DND-41 (cell line): Measurements from ENCODE around the gene TMOD3.

Experiments used
- ATAC-seq: fragments of 200-7000 bp; cut with Tn5 transposase; 3 replicates; pipeline ENCODE4 v1.9.1; 2021; ENCODE audit warnings: low read depth; ENCODE audit not compliant: insufficient read depth
- DNase-seq: peaks from one replicate; pipeline ENCODE4 v3.0.0-alpha.2; 2020
- H2AFZ ChIP-seq: 2 replicates; pipeline ENCODE4 v1.6.0; 2012; ENCODE audit warnings: low read depth, low read length
- H3K27ac ChIP-seq: 2 replicates; pipeline ENCODE4 v1.5.1; 2012; ENCODE audit warnings: low read length, inconsistent platforms
- H3K27me3 ChIP-seq: fragments of 200-600 bp; sonication (generic); 2 replicates; pipeline ENCODE4 v1.6.0; 2012; ENCODE audit warnings: low read length, mild to moderate bottlenecking, inconsistent platforms; ENCODE audit not compliant: insufficient read depth, poor library complexity
- H3K36me3 ChIP-seq: 2 replicates; pipeline ENCODE4 v1.5.1; 2012; ENCODE audit warnings: low read length, inconsistent platforms; ENCODE audit not compliant: insufficient read depth
- H3K4me1 ChIP-seq: 2 replicates; pipeline ENCODE4 v1.5.1; 2012; ENCODE audit warnings: mild to moderate bottlenecking, low read length; ENCODE audit not compliant: insufficient read depth
- H3K4me2 ChIP-seq: 2 replicates; pipeline ENCODE4 v1.6.0; 2012; ENCODE audit warnings: mild to moderate bottlenecking, moderate library complexity, low read length, inconsistent platforms; ENCODE audit not compliant: insufficient read depth
- H3K4me3 ChIP-seq, 2 experiments: fragments of 200-600 bp in 1 of 2; shearing (Covaris generic) in 1 of 2; 2 replicates each; pipeline ENCODE4 v1.5.1; 2012 to 2016; ENCODE audit warnings: inconsistent platforms in 2 of 2, low read length in 2 of 2, mild to moderate bottlenecking in 2 of 2, low read depth in 1 of 2, moderate library complexity in 1 of 2
- H3K79me2 ChIP-seq: 2 replicates; pipeline ENCODE4 v1.6.0; 2012; ENCODE audit warnings: low read length, inconsistent platforms; ENCODE audit not compliant: insufficient read depth
- H3K9ac ChIP-seq: 2 replicates; pipeline ENCODE4 v1.6.0; 2012; ENCODE audit warnings: low read depth, mild to moderate bottlenecking, inconsistent platforms, low read length, moderate library complexity
- H3K9me3 ChIP-seq: 2 replicates; pipeline ENCODE4 v1.5.1; 2012; ENCODE audit warnings: low read length, moderate library complexity, mild to moderate bottlenecking, inconsistent platforms; ENCODE audit not compliant: insufficient read depth, severe bottlenecking
- H4K20me1 ChIP-seq: 2 replicates; pipeline ENCODE4 v1.6.0; 2012; ENCODE audit warnings: low read length; ENCODE audit not compliant: insufficient read depth
- CTCF ChIP-seq: IDR thresholded peaks from 2 replicates; pipeline ENCODE4 v1.5.1; 2012; ENCODE audit warnings: borderline replicate concordance, low read length, moderate library complexity, mild to moderate bottlenecking; ENCODE audit not compliant: poor library complexity, severe bottlenecking; ENCODE audit errors: extremely low read depth
- EZH2 ChIP-seq: IDR thresholded peaks from 3 replicates; pipeline ENCODE4 v1.6.1; 2012; ENCODE audit warnings: borderline replicate concordance, low read depth, mild to moderate bottlenecking, moderate library complexity, low read length, inconsistent platforms; ENCODE audit not compliant: severe bottlenecking

TMOD3 gene

GRCh38 chr15:51856714-51857380 lies 27.4 kb downstream of the TMOD3 start:
- H3K4me1 ChIP-seq: peaks cover 17% of the 10 kb centered on the region
- ATAC-seq: no peak
- TF ChIP-seq EZH2 (no peak), CTCF (no peak)
- H3K9ac ChIP-seq: no peak overlapping the region
- H3K27ac ChIP-seq: no peak overlapping the region
- no peak overlapping the region for H2AFZ ChIP-seq
- H4K20me1 ChIP-seq: peaks cover 38% of the 10 kb centered on the region
- H3K9me3 ChIP-seq: no peaks in the 10 kb centered on the region
- no peak overlapping the region for H3K4me2 ChIP-seq
- no peak overlapping the region for H3K4me3 ChIP-seq
- H3K27me3 ChIP-seq: no peaks in the 10 kb centered on the region
- H3K36me3 ChIP-seq: no peaks in the 10 kb centered on the region
- DNase-seq: no peak
- peaks cover 85% of the 10 kb centered on the region for H3K79me2 ChIP-seq

- Histone ChIP-seq H3K79me2 (peaks cover 63% of the 10 kb centered on the region), H3K27ac (peak overlapping the region; percentile 42; the same call in 1 of the 2 replicates), H3K27me3 (no peaks in the 10 kb centered on the region), H3K36me3 (peaks cover 31% of the 10 kb centered on the region), H3K9me3 (no peaks in the 10 kb centered on the region), H4K20me1 (peaks cover 22% of the 10 kb centered on the region), H3K9ac (no peak overlapping the region), H3K4me3 (peak overlapping the region in 1 of 2 experiments; percentile 31; a peak in 1 of 4 replicates), H2AFZ (no peak overlapping the region), H3K4me2 (peak overlapping the region; percentile 56), H3K4me1 (peaks cover 25% of the 10 kb centered on the region)
- peak; percentile 100 for ATAC-seq
- peak; percentile 75 for DNase-seq
- no peak for TF ChIP-seq CTCF
Measured at GRCh38 chr15:51861557-51862359, 32.3 kb downstream of the TMOD3 start.

- no peak overlapping the region for H3K9ac ChIP-seq
- H3K79me2 ChIP-seq: peaks cover 58% of the 10 kb centered on the region
- H3K27ac ChIP-seq: no peak overlapping the region
- H3K4me2 ChIP-seq: no peak overlapping the region
- peaks cover 25% of the 10 kb centered on the region for H3K4me1 ChIP-seq
- H4K20me1 ChIP-seq: peaks cover 22% of the 10 kb centered on the region
- H3K9me3 ChIP-seq: no peaks in the 10 kb centered on the region
- peaks cover 41% of the 10 kb centered on the region for H3K36me3 ChIP-seq
- no peak for TF ChIP-seq CTCF
- DNase-seq (no peak), ATAC-seq (no peak)
- no peak overlapping the region for H2AFZ ChIP-seq
- no peaks in the 10 kb centered on the region for H3K27me3 ChIP-seq
- H3K4me3 ChIP-seq: no peak overlapping the region
Measured at GRCh38 chr15:51863131-51863530, 33.7 kb downstream of the TMOD3 start.
